ENCODE data around the gene OTULIN.

Gene OTULIN

GRCh38 chr5:14721990-14722656 lies 57.6 kb downstream of the OTULIN start:
- DNase-seq (ENCODE audit: low read depth), result no peak

GRCh38 chr5:14722923-14723322 lies 58.4 kb downstream of the OTULIN start:
- DNase-seq (ENCODE audit: low read depth), result no peak

- no peak for DNase-seq (ENCODE audit: low read depth)
These were observed 59.2 kb downstream of the OTULIN start for GRCh38 chr5:14723701-14724132.

- no peak for DNase-seq (ENCODE audit: low read depth)
These were observed 60.1 kb downstream of the OTULIN start for GRCh38 chr5:14724633-14725032.

- no peak for DNase-seq (ENCODE audit: low read depth)
These were observed 61.7 kb downstream of the OTULIN start for GRCh38 chr5:14726066-14726838.

- peak; percentile 68 for DNase-seq (ENCODE audit: low read depth)
These were observed 62.9 kb downstream of the OTULIN start for GRCh38 chr5:14727428-14727865.

- DNase-seq (ENCODE audit: low read depth), result no peak
These were observed 63.5 kb downstream of the OTULIN start for GRCh38 chr5:14727928-14728458.

GRCh38 chr5:14728459-14728938 lies 64.0 kb downstream of the OTULIN start:
- no peak for DNase-seq (ENCODE audit: low read depth)

- DNase-seq (ENCODE audit: low read depth), result no peak
These were observed 65.2 kb downstream of the OTULIN start for GRCh38 chr5:14729448-14730385.

GRCh38 chr5:14730466-14730865 lies 65.9 kb downstream of the OTULIN start:
- DNase-seq (ENCODE audit: low read depth), result no peak

- DNase-seq (ENCODE audit: low read depth), result no peak
These were observed 66.4 kb downstream of the OTULIN start for GRCh38 chr5:14730881-14731280.

GRCh38 chr5:14732991-14733390 lies 68.5 kb downstream of the OTULIN start:
- DNase-seq (ENCODE audit: low read depth), result no peak

- DNase-seq (ENCODE audit: low read depth), result no peak
These were observed 69.1 kb downstream of the OTULIN start for GRCh38 chr5:14733661-14734060.

GRCh38 chr5:14734396-14734795 lies 69.9 kb downstream of the OTULIN start:
- no peak for DNase-seq (ENCODE audit: low read depth)

- no peak for DNase-seq (ENCODE audit: low read depth)
These were observed 71.4 kb downstream of the OTULIN start for GRCh38 chr5:14735944-14736343.

- DNase-seq (ENCODE audit: low read depth), result no peak
These were observed 72.8 kb downstream of the OTULIN start for GRCh38 chr5:14737291-14737690.

- DNase-seq (ENCODE audit: low read depth), result no peak
These were observed 73.5 kb downstream of the OTULIN start for GRCh38 chr5:14738050-14738449.

GRCh38 chr5:14739538-14739937 lies 75.0 kb downstream of the OTULIN start:
- DNase-seq (ENCODE audit: low read depth), result no peak

GRCh38 chr5:14739981-14740380 lies 75.5 kb downstream of the OTULIN start:
- no peak for DNase-seq (ENCODE audit: low read depth)

GRCh38 chr5:14741131-14741530 lies 76.6 kb downstream of the OTULIN start:
- DNase-seq (ENCODE audit: low read depth), result no peak

- no peak for DNase-seq (ENCODE audit: low read depth)
These were observed 77.4 kb downstream of the OTULIN start for GRCh38 chr5:14741801-14742440.

Data from activated T-cell treated with anti-CD3 and anti-CD28 coated beads for 48 hours (primary cell).